Tibial nerve (tissue), 3 donors: ENCODE data around the gene MSI1.

Experiments used
- POLR2A ChIP-seq, 2 donors: fragments of 450-650 bp; IDR thresholded peaks; one replicate each; pipeline ENCODE4 v1.6.1; 2017; ENCODE audit warnings: antibody characterized with exemption in 2 of 2, mild to moderate bottlenecking in 2 of 2, moderate library complexity in 2 of 2
- TF ChIP-seq, protein P1 (sequence below), 5 experiments: fragments of 200-600 bp in 3 of 5; fragments of 450-650 bp in 2 of 5; sonication (generic) in 3 of 5; IDR thresholded peaks; one replicate each; pipeline ENCODE4 v1.5.1; 2016 to 2019; ENCODE audit warnings: antibody characterized with exemption in 5 of 5, mild to moderate bottlenecking in 3 of 5, moderate library complexity in 2 of 5

DNA sequence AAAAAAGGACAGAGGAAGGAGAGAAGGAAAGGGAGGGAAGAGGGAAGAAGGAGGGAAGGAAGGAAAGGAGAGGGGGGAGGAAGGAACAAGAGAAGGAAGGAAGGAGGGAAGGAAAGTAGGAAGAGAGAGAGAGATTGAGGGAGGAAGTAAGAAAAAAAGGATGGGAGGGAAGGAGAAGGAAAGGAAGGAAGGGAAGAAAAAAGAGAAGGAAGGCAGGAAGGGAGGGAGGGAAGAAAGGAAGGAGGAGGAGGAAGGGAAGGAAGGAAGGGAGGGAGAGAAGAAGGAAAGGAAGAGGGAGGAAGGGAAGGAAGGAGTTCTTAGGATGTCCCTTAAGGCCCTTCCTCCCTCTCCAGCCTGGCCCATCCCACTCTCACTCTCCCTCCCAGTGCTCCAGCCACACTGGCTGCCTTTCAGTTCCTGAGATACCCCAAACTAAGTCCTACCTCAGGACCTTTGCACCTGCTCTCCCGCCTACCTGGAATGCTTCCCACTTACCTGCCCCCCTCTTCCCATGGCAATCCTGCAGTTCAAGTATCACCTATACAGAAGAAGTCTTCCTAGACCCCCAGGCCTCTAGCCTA, 21.7 kb upstream of the MSI1 start:
- TF ChIP-seq, protein P1, sequence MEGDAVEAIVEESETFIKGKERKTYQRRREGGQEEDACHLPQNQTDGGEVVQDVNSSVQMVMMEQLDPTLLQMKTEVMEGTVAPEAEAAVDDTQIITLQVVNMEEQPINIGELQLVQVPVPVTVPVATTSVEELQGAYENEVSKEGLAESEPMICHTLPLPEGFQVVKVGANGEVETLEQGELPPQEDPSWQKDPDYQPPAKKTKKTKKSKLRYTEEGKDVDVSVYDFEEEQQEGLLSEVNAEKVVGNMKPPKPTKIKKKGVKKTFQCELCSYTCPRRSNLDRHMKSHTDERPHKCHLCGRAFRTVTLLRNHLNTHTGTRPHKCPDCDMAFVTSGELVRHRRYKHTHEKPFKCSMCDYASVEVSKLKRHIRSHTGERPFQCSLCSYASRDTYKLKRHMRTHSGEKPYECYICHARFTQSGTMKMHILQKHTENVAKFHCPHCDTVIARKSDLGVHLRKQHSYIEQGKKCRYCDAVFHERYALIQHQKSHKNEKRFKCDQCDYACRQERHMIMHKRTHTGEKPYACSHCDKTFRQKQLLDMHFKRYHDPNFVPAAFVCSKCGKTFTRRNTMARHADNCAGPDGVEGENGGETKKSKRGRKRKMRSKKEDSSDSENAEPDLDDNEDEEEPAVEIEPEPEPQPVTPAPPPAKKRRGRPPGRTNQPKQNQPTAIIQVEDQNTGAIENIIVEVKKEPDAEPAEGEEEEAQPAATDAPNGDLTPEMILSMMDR (IDR thresholded peaks at IDR 0.05), result no peak
- no peak for TF ChIP-seq POLR2A (IDR thresholded peaks at IDR 0.05)
